NT2/D1 (cell line): Measurements from ENCODE around the gene MS4A5.
"Not testable (repeated sequence)": the region's sequence is repeated elsewhere in the genome, so short reads cannot be mapped to it uniquely, and the experiment has no call there.

Experiments
- DNase-seq: peaks from one replicate; pipeline ENCODE4 v3.0.0-alpha.2; 2011; ENCODE audit warnings: low read depth, low spot score
- H3K27me3 ChIP-seq: 2 replicates; pipeline ENCODE4 v1.6.0; 2011; ENCODE audit warnings: mild to moderate bottlenecking; ENCODE audit not compliant: insufficient read length, insufficient read depth
- H3K36me3 ChIP-seq: 2 replicates; pipeline ENCODE4 v1.6.1; 2011; ENCODE audit warnings: mild to moderate bottlenecking, low read length, mixed read lengths; ENCODE audit not compliant: insufficient read depth, insufficient read length
- H3K4me1 ChIP-seq: 2 replicates; pipeline ENCODE4 v1.5.1; 2011; ENCODE audit not compliant: insufficient read depth, insufficient read length
- H3K4me3 ChIP-seq: 2 replicates; pipeline ENCODE4 v1.5.1; 2011; ENCODE audit warnings: low read depth; ENCODE audit not compliant: insufficient read length
- H3K9ac ChIP-seq: 2 replicates; pipeline ENCODE4 v1.6.0; 2011; ENCODE audit warnings: low read depth; ENCODE audit not compliant: insufficient read length
- H3K9me3 ChIP-seq: 2 replicates; pipeline ENCODE4 v1.5.1; 2011; ENCODE audit warnings: mild to moderate bottlenecking, low read length; ENCODE audit not compliant: insufficient read depth
- SUZ12 ChIP-seq: IDR thresholded peaks from 2 replicates; pipeline ENCODE4 v1.6.1; 2011; ENCODE audit not compliant: insufficient read length, insufficient read depth; ENCODE audit errors: extremely low read depth
- YY1 ChIP-seq: IDR thresholded peaks from 2 replicates; pipeline ENCODE4 v1.6.1; 2011; ENCODE audit not compliant: insufficient read length, insufficient read depth
- ZNF274 ChIP-seq: IDR thresholded peaks from 2 replicates; pipeline ENCODE4 v1.6.1; 2011; ENCODE audit warnings: mild to moderate bottlenecking, low read depth, low read length

MS4A5 gene

DNA sequence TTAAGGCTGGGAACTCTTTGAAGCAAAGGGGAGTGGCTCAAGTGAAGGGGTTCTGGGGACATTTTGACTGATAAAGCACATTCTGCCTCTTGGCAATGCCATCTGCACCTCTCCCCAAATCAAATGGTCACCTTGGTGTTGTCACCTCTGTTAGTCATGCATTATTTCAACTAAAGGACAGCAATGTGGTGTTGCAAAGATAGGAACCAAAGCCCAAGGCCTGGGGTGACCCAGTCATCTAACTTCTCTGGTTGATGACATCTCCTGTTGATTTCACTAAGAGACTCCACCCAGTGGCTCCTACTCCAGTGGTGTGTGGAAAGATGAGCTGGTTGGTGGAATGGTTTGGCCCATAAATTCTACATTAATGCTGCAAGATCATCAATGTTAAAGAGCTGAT lies 18.5 kb downstream of the MS4A5 start:
- Histone ChIP-seq H3K27me3 (no peaks in the 10 kb centered on the region), H3K36me3 (no peaks in the 10 kb centered on the region), H3K9me3 (peaks cover 7% of the 10 kb centered on the region; the same call in 1 of the 2 replicates), H3K4me1 (no peaks in the 10 kb centered on the region), H3K9ac (no peak overlapping the region), H3K4me3 (no peak overlapping the region)
- DNase-seq: no peak
- TF ChIP-seq SUZ12 (no peak), YY1 (no peak), ZNF274 (no peak)

DNA sequence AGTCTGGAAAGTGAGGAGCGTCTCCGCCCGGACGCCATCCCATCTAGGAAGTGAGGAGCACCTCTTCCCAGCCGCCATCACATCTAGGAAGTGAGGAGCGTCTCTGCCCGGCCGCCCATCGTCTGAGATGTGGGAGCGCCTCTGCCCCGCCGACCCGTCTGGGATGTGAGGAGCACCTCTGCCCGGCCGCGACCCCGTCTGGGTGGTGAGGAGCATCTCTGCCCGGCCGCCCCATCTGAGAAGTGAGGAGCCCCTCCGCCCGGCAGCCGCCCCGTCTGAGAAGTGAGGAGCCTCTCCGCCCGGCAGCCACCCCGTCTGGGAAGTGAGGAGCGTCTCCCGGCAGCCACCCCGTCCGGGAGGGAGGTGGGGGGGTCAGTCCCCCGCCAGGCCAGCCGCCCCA lies 21.8 kb downstream of the MS4A5 start:
- not testable (repeated sequence) for H3K4me1 ChIP-seq, H3K9me3 ChIP-seq, H3K9ac ChIP-seq, H3K4me3 ChIP-seq, H3K36me3 ChIP-seq, H3K27me3 ChIP-seq, DNase-seq

DNA sequence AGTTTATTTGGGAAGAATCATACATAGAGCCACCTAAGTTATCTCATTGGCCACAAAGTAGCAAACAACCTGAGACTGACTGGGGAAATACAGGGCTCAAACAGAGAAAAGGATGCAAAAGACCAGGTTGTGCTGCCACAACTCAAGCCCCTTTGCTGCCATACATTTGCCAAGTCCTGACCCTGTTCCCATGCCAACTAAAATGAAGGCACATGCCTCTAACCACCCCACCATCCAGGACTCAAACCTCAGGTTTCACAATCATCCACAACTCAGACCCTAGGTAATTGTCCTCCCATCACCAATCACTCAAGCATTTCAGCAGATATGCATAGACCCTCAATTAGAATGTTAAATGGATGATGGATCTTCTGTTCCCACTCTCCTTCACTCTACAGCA lies 24.8 kb downstream of the MS4A5 start:
- peaks cover 7% of the 10 kb centered on the region; the same call in 1 of the 2 replicates for H3K9me3 ChIP-seq
- H3K27me3 ChIP-seq: no peaks in the 10 kb centered on the region
- H3K4me1 ChIP-seq: no peaks in the 10 kb centered on the region
- H3K36me3 ChIP-seq: no peaks in the 10 kb centered on the region
- no peak overlapping the region for H3K9ac ChIP-seq
- DNase-seq: no peak
- no peak overlapping the region for H3K4me3 ChIP-seq
- TF ChIP-seq SUZ12: no peak
- no peak for TF ChIP-seq YY1

DNA sequence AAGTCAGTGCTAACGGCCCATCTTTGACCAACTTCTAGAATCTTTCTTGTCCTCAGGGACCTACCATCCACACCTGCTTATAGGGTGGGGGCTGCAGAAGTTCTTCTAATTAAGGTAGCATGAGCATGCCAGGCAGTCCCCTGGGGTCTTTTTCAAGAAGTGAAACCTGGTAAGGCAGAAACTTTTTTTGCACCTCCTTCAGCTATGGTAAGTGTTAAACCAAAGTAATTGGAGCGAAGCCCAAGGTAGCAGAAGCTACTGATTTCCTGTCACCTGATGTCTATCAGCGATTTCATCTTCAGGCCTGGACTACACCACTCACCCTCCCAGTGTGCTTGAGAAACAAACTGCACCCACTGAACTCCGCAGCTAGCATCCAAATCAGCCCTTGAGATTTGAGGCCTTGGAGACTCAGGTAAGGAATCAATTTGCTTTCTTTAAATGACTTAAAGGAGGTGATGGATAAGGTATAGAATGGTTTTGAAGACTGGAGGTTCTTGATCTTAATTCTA lies 26.2 kb downstream of the MS4A5 start, which contains the start of gene MS4A1:
TSS of gene MS4A1 (plus strand) at position 317 of the 512 bp plus-strand sequence. CDS start 6,528 bp downstream, outside the sequence.
- Histone ChIP-seq H3K4me1 (no peaks in the 10 kb centered on the region), H3K4me3 (no peak within 1 kb of the TSS), H3K9me3 (peaks cover under 1% of the 10 kb centered on the region; the same call in 1 of the 2 replicates), H3K36me3 (no peaks in the 10 kb centered on the region), H3K27me3 (no peaks in the 10 kb centered on the region), H3K9ac (no peak within 1 kb of the TSS)
- TF ChIP-seq ZNF274 (no peak), YY1 (no peak), SUZ12 (no peak)
- no peak for DNase-seq

DNA sequence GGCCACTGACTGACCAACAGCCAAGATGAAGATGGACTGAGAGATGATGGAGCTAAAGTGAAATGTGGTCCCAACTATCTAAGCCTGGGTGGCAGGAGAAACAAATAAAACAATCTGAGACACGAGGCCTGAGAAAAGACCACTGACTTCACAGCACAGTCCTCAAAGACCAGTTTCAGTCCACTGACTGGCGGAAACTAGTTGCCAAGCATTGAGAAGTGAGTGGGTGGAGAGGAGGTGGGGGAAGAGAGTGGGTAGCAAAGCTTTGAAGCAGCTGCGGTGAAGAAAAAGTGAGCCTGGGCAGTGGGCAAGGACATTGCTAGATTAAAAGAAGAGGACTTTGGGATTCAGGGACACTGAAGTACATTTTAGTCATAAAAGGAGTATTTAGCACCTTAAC lies 28.2 kb downstream of the MS4A5 start:
- Histone ChIP-seq H3K36me3 (no peaks in the 10 kb centered on the region), H3K4me1 (no peaks in the 10 kb centered on the region), H3K27me3 (no peaks in the 10 kb centered on the region), H3K9me3 (no peaks in the 10 kb centered on the region), H3K9ac (no peak overlapping the region), H3K4me3 (no peak overlapping the region)
- DNase-seq: no peak
- no peak for TF ChIP-seq YY1
- no peak for TF ChIP-seq SUZ12
- TF ChIP-seq ZNF274: no peak

DNA sequence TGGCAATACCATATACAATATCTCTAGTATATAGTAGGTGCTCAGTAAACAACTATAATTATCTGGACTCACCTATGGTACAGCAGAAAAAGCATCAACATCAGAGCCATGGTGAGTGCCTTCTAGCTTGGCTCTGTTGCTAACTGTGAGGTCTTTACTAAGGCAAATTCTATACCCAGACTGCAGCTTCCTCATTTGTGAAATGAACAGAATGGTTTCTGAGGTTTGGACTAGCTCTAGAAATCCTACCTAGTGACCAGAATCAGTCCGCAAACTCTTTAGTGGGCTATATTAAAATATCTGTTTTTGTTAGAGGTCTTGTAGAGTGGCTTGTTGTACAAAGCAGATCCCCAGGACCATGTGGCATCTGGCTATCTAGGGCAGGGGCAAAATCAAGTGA lies 30.0 kb downstream of the MS4A5 start:
- H3K27me3 ChIP-seq: no peaks in the 10 kb centered on the region
- H3K4me3 ChIP-seq: no peak overlapping the region
- H3K4me1 ChIP-seq: no peaks in the 10 kb centered on the region
- H3K9ac ChIP-seq: no peak overlapping the region
- DNase-seq: no peak
- no peaks in the 10 kb centered on the region for H3K9me3 ChIP-seq
- no peaks in the 10 kb centered on the region for H3K36me3 ChIP-seq
- TF ChIP-seq SUZ12 (no peak), ZNF274 (no peak), YY1 (no peak)

DNA sequence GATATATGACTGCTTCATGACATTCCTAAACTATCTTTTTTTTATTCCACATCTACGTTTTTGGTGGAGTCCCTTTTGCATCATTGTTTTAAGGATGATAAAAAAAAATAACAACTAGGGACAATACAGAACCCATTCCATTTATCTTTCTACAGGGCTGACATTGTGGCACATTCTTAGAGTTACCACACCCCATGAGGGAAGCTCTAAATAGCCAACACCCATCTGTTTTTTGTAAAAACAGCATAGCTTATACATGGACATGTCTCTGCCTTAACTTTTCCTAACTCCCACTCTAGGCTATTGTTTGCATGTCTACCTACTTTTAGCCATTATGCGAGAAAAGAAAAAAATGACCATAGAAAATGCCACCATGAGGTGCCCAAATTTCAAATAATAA lies 39.5 kb downstream of the MS4A5 start:
- no peaks in the 10 kb centered on the region for H3K9me3 ChIP-seq
- no peak overlapping the region for H3K9ac ChIP-seq
- no peak for TF ChIP-seq SUZ12
- no peak for TF ChIP-seq ZNF274
- TF ChIP-seq YY1: no peak
- H3K36me3 ChIP-seq: no peaks in the 10 kb centered on the region
- H3K4me3 ChIP-seq: no peak overlapping the region
- no peaks in the 10 kb centered on the region for H3K27me3 ChIP-seq
- no peak for DNase-seq
- H3K4me1 ChIP-seq: no peaks in the 10 kb centered on the region

DNA sequence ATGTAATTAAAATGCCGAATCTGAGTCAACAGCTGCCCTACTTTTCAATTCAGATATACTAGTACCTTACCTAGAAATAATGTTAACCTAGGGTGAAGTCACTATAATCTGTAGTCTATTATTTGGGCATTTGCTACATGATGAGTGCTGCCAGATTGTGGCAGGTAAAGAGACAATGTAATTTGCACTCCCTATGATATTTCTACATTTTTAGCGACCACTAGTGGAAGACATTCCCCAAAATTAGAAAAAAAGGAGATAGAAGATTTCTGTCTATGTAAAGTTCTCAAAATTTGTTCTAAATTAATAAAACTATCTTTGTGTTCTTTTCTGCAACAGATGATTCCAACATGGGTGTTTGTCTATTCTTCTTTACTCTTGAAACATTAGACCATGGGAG lies 40.4 kb downstream of the MS4A5 start:
- Histone ChIP-seq H3K9me3 (no peaks in the 10 kb centered on the region), H3K36me3 (no peaks in the 10 kb centered on the region), H3K4me1 (no peaks in the 10 kb centered on the region), H3K27me3 (no peaks in the 10 kb centered on the region), H3K4me3 (no peak overlapping the region), H3K9ac (no peak overlapping the region)
- DNase-seq: no peak
- TF ChIP-seq ZNF274 (no peak), SUZ12 (no peak), YY1 (no peak)
